Adrenal gland (tissue), 5 donors: ENCODE data around the gene TYMP.

Experiments used
- POLR2A ChIP-seq, 2 donors: fragments of 450-650 bp; IDR thresholded peaks; one replicate each; pipeline ENCODE4 v1.6.1; 2017; ENCODE audit warnings: antibody characterized with exemption in 2 of 2, mild to moderate bottlenecking in 2 of 2, moderate library complexity in 1 of 2
- TF ChIP-seq, protein P1 (sequence below), 6 experiments: fragments of 450-650 bp in 4 of 6; fragments of 200-600 bp in 2 of 6; sonication (generic) in 1 of 6; IDR thresholded peaks; 1 replicate in 5 of 6; 2 replicates in 1 of 6; pipeline versions ENCODE4 v1.5.1 to v1.8.0; 2016 to 2021; ENCODE audit warnings: antibody characterized with exemption in 6 of 6, mild to moderate bottlenecking in 2 of 6, moderate library complexity in 1 of 6
- donor health status: DM: no; HTN: no; CAD: no.

DNA sequence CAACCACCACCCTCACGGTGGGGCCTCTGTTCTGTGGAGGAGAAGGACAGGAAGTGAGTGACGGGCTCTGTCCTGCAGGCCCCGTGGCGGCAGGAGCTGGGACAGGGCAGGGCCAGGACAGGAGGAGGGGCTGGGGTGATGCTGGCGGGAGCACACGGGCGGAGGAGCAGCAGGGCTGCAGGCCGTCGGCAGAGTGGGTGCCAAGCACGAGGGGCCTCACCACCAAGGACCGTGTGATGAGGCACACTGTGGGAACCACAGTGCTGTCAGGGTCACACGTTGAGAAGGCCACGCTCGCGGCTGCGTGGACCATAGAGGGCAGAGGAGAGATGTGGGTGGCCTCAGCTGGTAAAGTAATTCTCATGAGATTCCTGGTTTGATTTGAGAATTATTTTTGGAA, 12.9 kb downstream of the TYMP start:
- TF ChIP-seq, protein P1, sequence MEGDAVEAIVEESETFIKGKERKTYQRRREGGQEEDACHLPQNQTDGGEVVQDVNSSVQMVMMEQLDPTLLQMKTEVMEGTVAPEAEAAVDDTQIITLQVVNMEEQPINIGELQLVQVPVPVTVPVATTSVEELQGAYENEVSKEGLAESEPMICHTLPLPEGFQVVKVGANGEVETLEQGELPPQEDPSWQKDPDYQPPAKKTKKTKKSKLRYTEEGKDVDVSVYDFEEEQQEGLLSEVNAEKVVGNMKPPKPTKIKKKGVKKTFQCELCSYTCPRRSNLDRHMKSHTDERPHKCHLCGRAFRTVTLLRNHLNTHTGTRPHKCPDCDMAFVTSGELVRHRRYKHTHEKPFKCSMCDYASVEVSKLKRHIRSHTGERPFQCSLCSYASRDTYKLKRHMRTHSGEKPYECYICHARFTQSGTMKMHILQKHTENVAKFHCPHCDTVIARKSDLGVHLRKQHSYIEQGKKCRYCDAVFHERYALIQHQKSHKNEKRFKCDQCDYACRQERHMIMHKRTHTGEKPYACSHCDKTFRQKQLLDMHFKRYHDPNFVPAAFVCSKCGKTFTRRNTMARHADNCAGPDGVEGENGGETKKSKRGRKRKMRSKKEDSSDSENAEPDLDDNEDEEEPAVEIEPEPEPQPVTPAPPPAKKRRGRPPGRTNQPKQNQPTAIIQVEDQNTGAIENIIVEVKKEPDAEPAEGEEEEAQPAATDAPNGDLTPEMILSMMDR (IDR thresholded peaks at IDR 0.05): no peak
- TF ChIP-seq POLR2A (IDR thresholded peaks at IDR 0.05): no peak
